OCI-LY3 (cell line): Measurements from ENCODE around the gene MICB.

Source experiments
- CTCF ChIP-seq: fragments of 200-600, 300-600 bp; sonication (generic); IDR thresholded peaks from 2 replicates; pipeline ENCODE4 v1.5.1; 2014; ENCODE audit warnings: antibody characterized with exemption, low read length, low read depth
- EZH2phosphoT487 ChIP-seq: fragments of 200-600 bp; shearing (Covaris generic); IDR thresholded peaks from 2 replicates; pipeline ENCODE4 v1.6.1; 2018; ENCODE audit warnings: antibody characterized with exemption, mixed run types, low read depth

- TF ChIP-seq CTCF (no peak), EZH2phosphoT487 (no peak)
Observed at GRCh38 chr6:31547727-31548543, 50.0 kb downstream of the MICB start.
